ENCODE data around the gene CTNND2. TPM values are rescaled to one million over a fixed set of nuclear protein-coding genes. Genes with fewer than 3 reads are reported as not detected.

The CTNND2 gene
- total RNA-seq, 6 donors from 2014 or later = 1.1 to 12.4 (median 3.2) TPM

GRCh38 chr5:10987925-10988504, 916.2 kb downstream of the CTNND2 start:
- Histone ChIP-seq H3K9me3 (no peaks in the 10 kb centered on the region), H3K4me1 (peaks cover 3 to 15% (median 5%) of the 10 kb centered on the region in 4 donors), H3K4me3 (no peak overlapping the region), H3K36me3 (no peaks in the 10 kb centered on the region), H3K27me3 (no peaks in the 10 kb centered on the region), H3K27ac (no peak overlapping the region)
- TF ChIP-seq POLR2AphosphoS5 (IDR thresholded peaks at IDR 0.05) (no peak), EP300 (IDR thresholded peaks at IDR 0.05) (no peak), POLR2A (IDR thresholded peaks at IDR 0.05) (no peak), CTCF (IDR thresholded peaks at IDR 0.05) (peak; percentile 34 to 75 (median 68))
- DNase-seq (peak; percentile 77 to 93), ATAC-seq (ENCODE audit: low FRiP score in 2 of 2) (peak in 1 of 2 donors; percentile 67)
- WGBS, 2 donors = 10 to 11% methylated on average over 15 to 17 of the region's 17 CpGs

DNA sequence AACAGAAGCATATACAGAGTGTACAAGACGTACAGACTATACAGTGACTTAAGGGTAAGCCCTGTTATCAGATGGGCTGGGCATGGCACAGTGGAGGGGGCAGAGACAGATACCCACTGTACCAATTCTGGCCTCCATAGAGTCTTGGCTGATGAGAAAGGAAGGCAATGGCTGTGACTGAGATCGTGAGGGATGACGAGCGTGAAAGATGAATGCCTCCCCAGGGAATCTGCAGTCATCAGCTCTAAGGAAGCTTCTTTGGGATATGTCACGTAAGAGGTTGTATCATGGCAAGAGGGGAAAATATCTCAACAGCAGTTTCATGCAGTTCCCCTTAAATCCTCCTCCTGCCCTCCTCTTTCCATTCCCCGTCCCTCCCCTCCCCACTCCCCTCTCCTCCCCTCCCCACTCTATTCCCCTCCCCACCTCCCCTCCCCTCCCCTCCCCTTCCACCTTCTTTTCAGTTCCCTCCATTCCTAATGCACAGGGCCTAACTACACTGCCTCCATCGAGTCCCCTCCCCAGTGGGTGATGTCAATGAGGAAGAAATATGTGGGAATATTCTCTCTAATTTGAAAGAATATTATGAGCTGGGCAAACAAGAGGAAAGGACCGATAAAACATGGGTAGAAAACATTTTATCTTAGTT, 916.8 kb downstream of the CTNND2 start:
- peaks cover 3 to 15% (median 5%) of the 10 kb centered on the region in 4 donors for H3K4me1 ChIP-seq
- no peak overlapping the region for H3K4me3 ChIP-seq
- H3K9me3 ChIP-seq = no peaks in the 10 kb centered on the region
- no peak for TF ChIP-seq POLR2AphosphoS5 (IDR thresholded peaks at IDR 0.05)
- no peaks in the 10 kb centered on the region for H3K27me3 ChIP-seq
- ATAC-seq (ENCODE audit: low FRiP score in 2 of 2) = no peak
- H3K27ac ChIP-seq = no peak overlapping the region
- no peak for DNase-seq
- no peaks in the 10 kb centered on the region for H3K36me3 ChIP-seq
- WGBS, 2 donors = 59 to 66% methylated on average over 8 of the region's 8 CpGs

- Histone ChIP-seq H3K27ac (no peak overlapping the region), H3K4me1 (peaks cover 3 to 15% (median 5%) of the 10 kb centered on the region in 4 donors), H3K4me3 (no peak overlapping the region), H3K27me3 (no peaks in the 10 kb centered on the region), H3K9me3 (no peaks in the 10 kb centered on the region), H3K36me3 (no peaks in the 10 kb centered on the region)
- TF ChIP-seq EP300 (IDR thresholded peaks at IDR 0.05) (no peak), POLR2AphosphoS5 (IDR thresholded peaks at IDR 0.05) (no peak), POLR2A (IDR thresholded peaks at IDR 0.05) (no peak)
- DNase-seq (no peak), ATAC-seq (ENCODE audit: low FRiP score in 2 of 2) (no peak)
- 84 to 91% methylated on average over 2 of the region's 2 CpGs for WGBS, 2 donors
Observed at GRCh38 chr5:10985721-10986110, 918.5 kb downstream of the CTNND2 start.

DNA sequence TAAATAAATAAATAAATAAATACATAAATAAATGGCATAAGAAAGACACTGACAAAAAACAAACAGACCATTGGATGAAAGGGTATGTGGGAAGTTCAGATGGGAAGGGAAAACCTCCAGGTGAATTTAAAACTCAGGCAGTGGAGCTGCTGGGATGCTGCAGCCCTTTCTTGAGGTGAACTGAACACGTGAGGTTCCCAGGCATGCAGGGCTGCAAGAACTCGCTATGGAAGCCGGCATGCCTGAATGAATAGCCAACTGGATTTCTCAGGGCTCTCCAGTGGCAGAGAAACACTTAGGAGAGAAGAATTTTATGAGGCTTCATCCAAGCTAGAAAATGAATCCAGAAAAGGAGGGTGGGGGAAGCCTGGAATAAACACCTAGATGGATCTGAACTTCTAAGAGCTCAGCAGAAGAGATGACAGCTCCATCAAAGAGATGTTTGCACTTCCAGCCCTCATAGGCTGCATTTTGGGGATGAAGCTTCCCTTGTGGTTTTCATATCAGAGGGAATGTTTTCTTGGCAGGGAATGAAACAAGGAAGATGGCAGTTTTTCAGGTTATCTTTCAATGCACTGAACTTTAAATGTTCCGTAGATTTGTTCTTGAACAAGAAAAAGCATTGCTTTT, 919.0 kb downstream of the CTNND2 start:
- DNase-seq (no peak), ATAC-seq (ENCODE audit: low FRiP score in 2 of 2) (no peak)
- H3K36me3 ChIP-seq = no peaks in the 10 kb centered on the region
- no peaks in the 10 kb centered on the region for H3K9me3 ChIP-seq
- no peaks in the 10 kb centered on the region for H3K27me3 ChIP-seq
- H3K27ac ChIP-seq = no peak overlapping the region
- H3K4me3 ChIP-seq = no peak overlapping the region
- TF ChIP-seq POLR2A (IDR thresholded peaks at IDR 0.05) = no peak
- no peak for TF ChIP-seq EP300 (IDR thresholded peaks at IDR 0.05)
- WGBS, 2 donors = 87 to 91% methylated on average over 4 of the region's 4 CpGs
- H3K4me1 ChIP-seq = peaks cover 3 to 15% (median 5%) of the 10 kb centered on the region in 4 donors

DNA sequence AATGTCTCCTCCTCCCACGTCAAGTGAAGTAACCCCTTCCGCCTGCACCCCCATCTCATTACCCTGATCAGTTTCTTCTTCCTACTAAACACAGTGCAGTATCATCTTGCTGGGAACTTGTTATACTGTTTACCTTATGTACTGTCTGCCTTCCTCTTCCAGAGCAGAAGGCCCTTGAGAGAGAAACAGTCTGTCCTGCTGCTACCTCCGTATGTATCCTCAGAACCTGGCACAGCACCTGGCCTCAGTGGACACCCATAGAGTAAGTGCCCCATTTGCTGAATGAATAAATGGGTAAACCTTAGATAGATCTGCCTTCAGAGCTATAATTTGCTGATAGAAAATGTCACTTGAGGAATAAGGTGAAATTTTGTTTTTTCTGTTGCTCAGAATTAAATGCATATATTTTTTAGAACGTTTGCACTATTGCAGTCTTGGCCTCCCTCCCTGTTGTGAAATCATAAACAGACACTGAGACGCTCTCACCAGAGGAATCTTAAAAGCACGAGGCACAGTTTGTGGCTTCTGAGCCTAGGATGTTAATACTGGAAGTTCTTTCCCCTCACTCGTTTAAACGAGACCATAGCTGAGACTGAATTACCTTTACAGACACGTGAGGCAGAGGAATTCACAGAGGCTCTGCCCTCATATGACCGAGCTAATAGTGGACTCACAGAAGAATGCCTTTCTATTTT, 920.1 kb downstream of the CTNND2 start:
- no peaks in the 10 kb centered on the region for H3K9me3 ChIP-seq
- no peak for ATAC-seq (ENCODE audit: low FRiP score in 2 of 2)
- DNase-seq = no peak
- H3K27me3 ChIP-seq = no peaks in the 10 kb centered on the region
- no peak overlapping the region for H3K27ac ChIP-seq
- H3K4me3 ChIP-seq = no peak overlapping the region
- WGBS, 2 donors = 61 to 70% methylated on average over 10 of the region's 10 CpGs
- peaks cover 3 to 14% (median 5%) of the 10 kb centered on the region in 4 donors for H3K4me1 ChIP-seq
- no peaks in the 10 kb centered on the region for H3K36me3 ChIP-seq
- no peak for TF ChIP-seq POLR2AphosphoS5 (IDR thresholded peaks at IDR 0.05)
- TF ChIP-seq CTCF (IDR thresholded peaks at IDR 0.05) = no peak

DNA sequence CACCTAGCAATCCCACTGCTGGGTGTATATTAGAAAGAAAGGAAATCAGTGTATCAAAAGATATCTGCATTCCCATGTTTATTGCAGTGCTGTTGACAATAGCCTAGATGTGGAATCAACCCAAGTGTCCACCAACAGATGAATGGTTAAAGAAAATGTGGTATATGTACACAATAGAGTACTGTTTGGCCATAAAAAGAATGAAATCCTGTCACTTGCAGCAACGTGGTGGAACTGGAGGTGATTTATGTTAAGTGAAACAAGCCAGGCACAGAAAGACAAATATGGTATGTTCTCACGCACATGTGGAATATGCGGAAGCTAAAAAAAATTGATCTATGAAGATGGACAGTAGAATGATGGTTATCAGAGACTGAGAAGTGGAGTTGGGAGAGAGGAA, 921.6 kb downstream of the CTNND2 start:
- Histone ChIP-seq H3K27me3 (no peaks in the 10 kb centered on the region), H3K9me3 (no peaks in the 10 kb centered on the region), H3K4me1 (peaks cover 0 to 4% (median under 1%) of the 10 kb centered on the region in 4 donors), H3K4me3 (no peak overlapping the region), H3K36me3 (no peaks in the 10 kb centered on the region), H3K27ac (no peak overlapping the region)
- no peak for TF ChIP-seq POLR2AphosphoS5 (IDR thresholded peaks at IDR 0.05)
- TF ChIP-seq EP300 (IDR thresholded peaks at IDR 0.05) = no peak
- TF ChIP-seq CTCF (IDR thresholded peaks at IDR 0.05) = no peak
- TF ChIP-seq POLR2A (IDR thresholded peaks at IDR 0.05) = no peak
- ATAC-seq (ENCODE audit: low FRiP score in 2 of 2) = no peak
- WGBS, 2 donors = 71 to 76% methylated on average over 3 of the region's 3 CpGs
- no peak for DNase-seq
